Renal cortex interstitium (tissue), 11 donors: Measurements from ENCODE around the gene SPOP. TPM values are rescaled to one million over a fixed set of nuclear protein-coding genes. Genes with fewer than 3 reads are reported as not detected.
"Not testable (repeated sequence)": the region's sequence is repeated elsewhere in the genome, so short reads cannot be mapped to it uniquely, and the experiment has no call there.

Experiments
- DNase-seq, 11 donors: peaks; one replicate each; pipeline ENCODE4 v3.0.0-alpha.2; 2013; ENCODE audit warnings: low read depth in 9 of 11, low spot score in 4 of 11; ENCODE audit errors: extremely low read depth in 1 of 11
- polyA plus RNA-seq, 3 donors: library from polyadenylated mRNA; unstranded; fragments of 120-200 nt; gene quantifications; one replicate each; pipeline ENCODE4 v1.2.1, GENCODE V29; 2013; ENCODE audit not compliant: insufficient read length in 3 of 3

Gene SPOP
- polyA plus RNA-seq, 3 donors, result 63.3 to 65.8 (median 64.1) TPM

GRCh38 chr17:49552070-49552751 is 125.7 kb downstream of the SPOP start:
- no peak for DNase-seq

GRCh38 chr17:49551221-49552069 is 126.5 kb downstream of the SPOP start:
- no peak for DNase-seq

- not testable (repeated sequence) for DNase-seq
These were observed 127.1 kb downstream of the SPOP start for GRCh38 chr17:49550764-49551163.

GRCh38 chr17:49549691-49550678 is 127.9 kb downstream of the SPOP start:
- no peak for DNase-seq

GRCh38 chr17:49549311-49549605 is 128.6 kb downstream of the SPOP start:
- no peak for DNase-seq

Other genes with a start within 250 kb of the SPOP start
- gene NGFR, start 182.8 kb downstream of the SPOP start, polyA plus RNA-seq, result 1 to 10 TPM; 4.1 to 8.6 (median 4.5) TPM
- gene NXPH3, start 102.2 kb downstream of the SPOP start, polyA plus RNA-seq, result 1 to 10 TPM in 2 of 3 donors, under 1 TPM in 1; 0.90 to 1.2 (median 1.0) TPM
- 10 to 100 TPM; 73.1 to 82.1 (median 75.8) TPM for gene SLC35B1, start 29.9 kb upstream of the SPOP start, polyA plus RNA-seq
- gene FAM117A, start 86.0 kb upstream of the SPOP start, polyA plus RNA-seq, result 10 to 100 TPM; 17.1 to 19.2 (median 19.1) TPM
- 10 to 100 TPM; 49.1 to 54.9 (median 52.1) TPM for gene KAT7, start 110.6 kb upstream of the SPOP start, polyA plus RNA-seq
- gene TAC4, start 170.0 kb upstream of the SPOP start, polyA plus RNA-seq, result under 1 TPM in 2 of 3 donors, not detected in 1; 0.37 to 0.82 TPM